HepG2 (cell line): ENCODE measurements around the gene BMF. TPM values are rescaled to one million over a fixed set of nuclear protein-coding genes. Genes with fewer than 3 reads are reported as not detected.

Source experiments
- ELF4 ChIP-seq: sonication (generic); formaldehyde crosslinking; IDR thresholded peaks from 2 replicates; pipeline ENCODE4 v1.5.0; 2020; ENCODE audit warnings: missing genetic modification reagents, mild to moderate bottlenecking, moderate library complexity, borderline replicate concordance
- FOSL2 ChIP-seq: sonication (generic); formaldehyde crosslinking; IDR thresholded peaks from 2 replicates; pipeline ENCODE4 v1.4.0; 2020; ENCODE audit warnings: missing genetic modification reagents
- PAX8 ChIP-seq: sonication (generic); formaldehyde crosslinking; IDR thresholded peaks from 2 replicates; pipeline ENCODE4 v1.8.0; 2022; ENCODE audit warnings: mild to moderate bottlenecking, missing genetic modification reagents, borderline replicate concordance
- THAP11 ChIP-seq: IDR thresholded peaks from 2 replicates; pipeline ENCODE4 v1.6.1; 2016; ENCODE audit warnings: missing biosample characterization, missing genetic modification reagents
- ZFP90 ChIP-seq: sonication (generic); formaldehyde crosslinking; IDR thresholded peaks from 2 replicates; pipeline ENCODE4 v1.8.0; 2022; ENCODE audit warnings: missing genetic modification reagents, mild to moderate bottlenecking, inconsistent platforms, borderline replicate concordance
- ZNF180 ChIP-seq: sonication (generic); formaldehyde crosslinking; IDR thresholded peaks from 2 replicates; pipeline ENCODE4 v1.4.0; 2020; ENCODE audit warnings: low read depth, missing genetic modification reagents, borderline replicate concordance
- ZNF747 ChIP-seq: sonication (generic); formaldehyde crosslinking; IDR thresholded peaks from 2 replicates; pipeline ENCODE4 v1.8.1; 2023; ENCODE audit warnings: missing genetic modification reagents, mild to moderate bottlenecking, borderline replicate concordance
- polyA plus RNA-seq, 8 experiments: library from polyadenylated mRNA; depleted of rRNA in 3 of 8; stranded (reverse) in 7 of 8; unstranded in 1 of 8; fragments of >200 nt; fragmentation: Illumina TruSeq in 4 of 8; extraction: Trizol in 4 of 8; gene quantifications; 2 replicates each; pipeline versions ENCODE4 v1.2.1 to v1.2.3, GENCODE V29; 2011 to 2016; ENCODE audit warnings: low read depth in 4 of 8, missing spikeins in 1 of 8, mixed read lengths in 1 of 8; ENCODE audit not compliant: insufficient read depth in 1 of 8
- total RNA-seq, 5 experiments: library from RNA; depleted of rRNA; stranded (reverse); fragments of >200 nt; fragmentation: Illumina TruSeq; extraction: Trizol; gene quantifications; 2 replicates each; pipeline ENCODE4 v1.2.3, GENCODE V29; 2016; ENCODE audit warnings: low read depth in 1 of 5
- TF ChIP-seq, protein P1 (sequence below), 2 experiments: sonication (generic) in 1 of 2; formaldehyde crosslinking in 1 of 2; IDR thresholded peaks; 2 replicates each; pipeline versions ENCODE4 v1.4.0 to v1.6.1; 2018 to 2020; ENCODE audit warnings: missing genetic modification reagents in 2 of 2, borderline replicate concordance in 1 of 2, low read depth in 1 of 2, mild to moderate bottlenecking in 1 of 2, missing biosample characterization in 1 of 2
- TF ChIP-seq, protein P2 (sequence below): IDR thresholded peaks from 2 replicates; pipeline ENCODE4 v1.6.1; 2016; ENCODE audit warnings: mild to moderate bottlenecking, missing biosample characterization, missing genetic modification reagents
- TF ChIP-seq, protein P3 (sequence below): sonication (generic); formaldehyde crosslinking; IDR thresholded peaks from 2 replicates; pipeline ENCODE4 v1.9.0; 2021; ENCODE audit warnings: missing genetic modification reagents, borderline replicate concordance

BMF gene
- total and polyA plus RNA-seq, 2 of the 13 experiments (the other 11 are each of a cell fraction or from before 2014, with no cell fraction given) = 8.7 to 15.9 TPM

DNA sequence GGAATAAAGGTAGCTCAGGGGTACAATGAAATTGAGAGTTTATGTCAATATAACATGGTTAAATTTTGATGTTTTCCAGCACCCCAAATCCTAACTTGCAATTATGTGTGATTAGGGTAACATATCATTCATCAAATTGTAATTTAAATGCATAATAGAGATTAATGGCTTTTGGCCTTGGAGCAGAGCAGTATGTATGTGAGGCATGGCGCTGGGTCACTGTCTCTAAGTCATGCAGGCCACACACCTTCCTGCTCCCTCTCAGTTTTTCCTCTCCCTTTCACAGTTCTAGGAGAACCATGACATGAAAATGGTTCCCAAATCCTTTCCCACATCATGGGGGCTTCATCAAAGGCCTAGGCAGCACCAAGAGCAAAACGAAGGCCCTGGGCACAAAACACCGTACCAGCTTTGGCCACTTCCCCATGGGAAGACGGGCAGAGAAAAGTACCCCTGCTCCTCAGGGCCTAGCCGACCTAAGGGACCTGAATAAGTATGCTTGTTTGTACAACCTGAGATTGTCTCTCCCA lies 65.8 kb downstream of the BMF start (continued):
- TF ChIP-seq, protein P1, sequence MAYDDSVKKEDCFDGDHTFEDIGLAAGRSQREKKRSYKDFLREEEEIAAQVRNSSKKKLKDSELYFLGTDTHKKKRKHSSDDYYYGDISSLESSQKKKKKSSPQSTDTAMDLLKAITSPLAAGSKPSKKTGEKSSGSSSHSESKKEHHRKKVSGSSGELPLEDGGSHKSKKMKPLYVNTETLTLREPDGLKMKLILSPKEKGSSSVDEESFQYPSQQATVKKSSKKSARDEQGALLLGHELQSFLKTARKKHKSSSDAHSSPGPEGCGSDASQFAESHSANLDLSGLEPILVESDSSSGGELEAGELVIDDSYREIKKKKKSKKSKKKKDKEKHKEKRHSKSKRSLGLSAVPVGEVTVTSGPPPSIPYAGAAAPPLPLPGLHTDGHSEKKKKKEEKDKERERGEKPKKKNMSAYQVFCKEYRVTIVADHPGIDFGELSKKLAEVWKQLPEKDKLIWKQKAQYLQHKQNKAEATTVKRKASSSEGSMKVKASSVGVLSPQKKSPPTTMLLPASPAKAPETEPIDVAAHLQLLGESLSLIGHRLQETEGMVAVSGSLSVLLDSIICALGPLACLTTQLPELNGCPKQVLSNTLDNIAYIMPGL (CRISPR knock-in tag; IDR thresholded peaks at IDR 0.05; ENCODE audit: borderline replicate concordance in 1 of 2, low read depth in 1 of 2) = no peak
- TF ChIP-seq, protein P2, sequence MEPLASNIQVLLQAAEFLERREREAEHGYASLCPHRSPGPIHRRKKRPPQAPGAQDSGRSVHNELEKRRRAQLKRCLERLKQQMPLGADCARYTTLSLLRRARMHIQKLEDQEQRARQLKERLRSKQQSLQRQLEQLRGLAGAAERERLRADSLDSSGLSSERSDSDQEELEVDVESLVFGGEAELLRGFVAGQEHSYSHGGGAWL (CRISPR knock-in tag) = no peak
- no peak for TF ChIP-seq THAP11 (CRISPR knock-in tag)
- TF ChIP-seq, protein P3, sequence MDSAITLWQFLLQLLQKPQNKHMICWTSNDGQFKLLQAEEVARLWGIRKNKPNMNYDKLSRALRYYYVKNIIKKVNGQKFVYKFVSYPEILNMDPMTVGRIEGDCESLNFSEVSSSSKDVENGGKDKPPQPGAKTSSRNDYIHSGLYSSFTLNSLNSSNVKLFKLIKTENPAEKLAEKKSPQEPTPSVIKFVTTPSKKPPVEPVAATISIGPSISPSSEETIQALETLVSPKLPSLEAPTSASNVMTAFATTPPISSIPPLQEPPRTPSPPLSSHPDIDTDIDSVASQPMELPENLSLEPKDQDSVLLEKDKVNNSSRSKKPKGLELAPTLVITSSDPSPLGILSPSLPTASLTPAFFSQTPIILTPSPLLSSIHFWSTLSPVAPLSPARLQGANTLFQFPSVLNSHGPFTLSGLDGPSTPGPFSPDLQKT = no peak
- TF ChIP-seq ZNF747 = no peak
- TF ChIP-seq FOSL2 (CRISPR knock-in tag) = no peak
- TF ChIP-seq ELF4 (CRISPR knock-in tag) = no peak
- no peak for TF ChIP-seq ZNF180 (CRISPR knock-in tag)
- TF ChIP-seq PAX8 (CRISPR knock-in tag) = no peak
- no peak for TF ChIP-seq ZFP90 (CRISPR knock-in tag)
